GM12891 (cell line): ENCODE measurements around the gene CYP2J2.

Experiments used
- PAX5 ChIP-seq: IDR thresholded peaks from 2 replicates; pipeline ENCODE4 v1.6.1; 2011; ENCODE audit warnings: low read length, moderate library complexity, mild to moderate bottlenecking; ENCODE audit not compliant: insufficient read depth, severe bottlenecking
- POLR2A ChIP-seq: IDR thresholded peaks from 2 replicates; pipeline ENCODE4 v1.6.1; 2011; ENCODE audit warnings: low read depth, low read length, control low read depth
- POLR2AphosphoS5 ChIP-seq: IDR thresholded peaks from 2 replicates; pipeline ENCODE4 v1.6.1; 2011; ENCODE audit warnings: low read depth, low read length, control low read depth
- POU2F2 ChIP-seq: IDR thresholded peaks from 2 replicates; pipeline ENCODE4 v1.6.1; 2011; ENCODE audit warnings: low read depth, mild to moderate bottlenecking, control low read depth, low read length, moderate library complexity
- TAF1 ChIP-seq: IDR thresholded peaks from 2 replicates; pipeline ENCODE4 v1.6.1; 2011; ENCODE audit warnings: low read depth, low read length, control low read depth

GRCh38 chr1:59857679-59858354, 68.8 kb downstream of the CYP2J2 start:
- no peak for TF ChIP-seq POLR2A
- no peak for TF ChIP-seq POU2F2
- no peak for TF ChIP-seq POLR2AphosphoS5
- no peak for TF ChIP-seq TAF1
- no peak for TF ChIP-seq PAX5
